Panc1 (cell line): ENCODE data around the gene AATK. TPM values are rescaled to one million over a fixed set of nuclear protein-coding genes. Genes with fewer than 3 reads are reported as not detected.

Source experiments
- ATAC-seq: fragments of 200-7000 bp; cut with Tn5 transposase; 2 replicates; pipeline ENCODE4 v1.9.1; 2020; ENCODE audit warnings: mild to moderate bottlenecking, moderate library complexity
- BruUV-seq: library from RNA; stranded (reverse); fragments of 400-500 nt; replicated peaks from 2 replicates; lab custom pipeline; 2021; lab: Mats Ljungman, UMichigan
- CTCF ChIA-PET: fragments of 300-600 bp; sonication (Branson Sonifier 250); formaldehyde crosslinking; loops from one replicate; lab custom pipeline; 2022; ENCODE audit warnings: antibody characterized with exemption; lab: Charles Lee
- POLR2A ChIA-PET: fragments of 300-600 bp; sonication (Branson Sonifier 250); formaldehyde crosslinking; loops from one replicate; lab custom pipeline; 2022; ENCODE audit warnings: antibody characterized with exemption; lab: Charles Lee
- DNase-seq: peaks from one replicate; pipeline ENCODE4 v3.0.0-alpha.2; 2010; ENCODE audit warnings: low read depth, low spot score
- H3K27ac ChIP-seq: 2 replicates; pipeline ENCODE4 v1.5.1; 2011; ENCODE audit warnings: mild to moderate bottlenecking, low read length, inconsistent platforms
- H3K27me3 ChIP-seq: fragments of 200-500 bp; sonication (Bioruptor generic); 2 replicates; pipeline ENCODE4 v1.6.0; 2014; ENCODE audit warnings: low read length, inconsistent platforms; ENCODE audit not compliant: control insufficient read depth, insufficient read depth
- H3K36me3 ChIP-seq: fragments of 200-500 bp; sonication (Bioruptor generic); 2 replicates; pipeline ENCODE4 v1.5.1; 2014; ENCODE audit warnings: inconsistent platforms, mild to moderate bottlenecking, low read length, moderate library complexity; ENCODE audit not compliant: control insufficient read depth, insufficient read depth
- H3K4me1 ChIP-seq: 2 replicates; pipeline ENCODE4 v1.5.1; 2011; ENCODE audit warnings: inconsistent platforms, mild to moderate bottlenecking, low read length, moderate library complexity; ENCODE audit not compliant: control insufficient read depth, insufficient read depth
- H3K4me3 ChIP-seq, 2 experiments: 2 replicates each; pipeline ENCODE4 v1.5.1; 2011 to 2012; ENCODE audit warnings: low read depth in 2 of 2, low read length in 2 of 2, mild to moderate bottlenecking in 2 of 2, inconsistent platforms in 1 of 2, moderate library complexity in 1 of 2
- H3K9me3 ChIP-seq: fragments of 200-500 bp; sonication (Bioruptor generic); 2 replicates; pipeline ENCODE4 v1.5.1; 2014; ENCODE audit warnings: low read depth, mild to moderate bottlenecking, inconsistent platforms, low read length, moderate library complexity; ENCODE audit not compliant: control insufficient read depth, insufficient read depth
- CTCF ChIP-seq: fragments of 450-650 bp; IDR thresholded peaks from 2 replicates; pipeline ENCODE4 v1.5.1; 2017; ENCODE audit warnings: mild to moderate bottlenecking
- POLR2AphosphoS5 ChIP-seq: IDR thresholded peaks from 2 replicates; pipeline ENCODE4 v1.6.1; 2012; ENCODE audit warnings: mild to moderate bottlenecking, low read depth, low read length, moderate library complexity
- REST ChIP-seq, 2 experiments: IDR thresholded peaks; 2 replicates each; pipeline ENCODE4 v1.6.1; 2011 to 2012; ENCODE audit warnings: low read depth in 2 of 2, control low read depth in 1 of 2, low read length in 1 of 2, mild to moderate bottlenecking in 1 of 2, moderate library complexity in 1 of 2; ENCODE audit not compliant: insufficient read depth in 1 of 2
- SIN3A ChIP-seq: IDR thresholded peaks from 2 replicates; pipeline ENCODE4 v1.6.1; 2012; ENCODE audit warnings: low read depth, mild to moderate bottlenecking, low read length, moderate library complexity, borderline replicate concordance; ENCODE audit not compliant: insufficient read depth
- TCF7L2 ChIP-seq: IDR thresholded peaks from 2 replicates; pipeline ENCODE4 v1.6.1; 2011; ENCODE audit warnings: mild to moderate bottlenecking, low read depth, low read length, inconsistent platforms
- in situ Hi-C: cut with HindIII; loops from 2 replicates; pipeline ENCODE4 v1.10.0; 2016; ENCODE audit warnings: low sequenced_read_pairs, low pct_unique_long_range_greater_than_20kb
- intact Hi-C: fragments of 100-400 bp; cut with micrococcal nuclease; formaldehyde crosslinking; loops from one replicate; pipeline ENCODE4 v1.10.0; 2022; ENCODE audit not compliant: unreplicated experiment
- total RNA-seq: library from RNA; stranded (reverse); gene quantifications from one replicate; pipeline ENCODE4 v1.2.1, GENCODE V29; 2021; ENCODE audit not compliant: unreplicated experiment

Gene AATK
- total RNA-seq, 1 experiment from 2014 or later = 3.7 TPM

- CTCF ChIA-PET = interaction anchor here (0.9 kb wide), 1 partner anchor 31 kb away, joined by 3 read pairs; no protein-coding TSS in a partner anchor
- TF ChIP-seq TCF7L2 = no peak
- TF ChIP-seq REST (IDR thresholded peaks at IDR 0.05; ENCODE audit: insufficient read depth in 1 of 2, low read depth in 2 of 2, low read length in 1 of 2) = no peak
- TF ChIP-seq POLR2AphosphoS5 = no peak
- no peak for TF ChIP-seq SIN3A
- TF ChIP-seq CTCF = no peak
- H3K36me3 ChIP-seq = no peaks in the 10 kb centered on the region
- POLR2A ChIA-PET = no interaction called here
- H3K27me3 ChIP-seq = no peaks in the 10 kb centered on the region
- H3K4me3 ChIP-seq = no peak overlapping the region
- no TSS peak for BruUV-seq
- ATAC-seq = no peak
- no peak overlapping the region for H3K27ac ChIP-seq
- in situ Hi-C loops = no loop called here
- H3K4me1 ChIP-seq = peaks cover 22% of the 10 kb centered on the region
- no peaks in the 10 kb centered on the region for H3K9me3 ChIP-seq
- no peak for DNase-seq
- intact Hi-C loops = no loop called here
Observed at GRCh38 chr17:81123052-81124048, 42.7 kb downstream of the AATK start.

DNA sequence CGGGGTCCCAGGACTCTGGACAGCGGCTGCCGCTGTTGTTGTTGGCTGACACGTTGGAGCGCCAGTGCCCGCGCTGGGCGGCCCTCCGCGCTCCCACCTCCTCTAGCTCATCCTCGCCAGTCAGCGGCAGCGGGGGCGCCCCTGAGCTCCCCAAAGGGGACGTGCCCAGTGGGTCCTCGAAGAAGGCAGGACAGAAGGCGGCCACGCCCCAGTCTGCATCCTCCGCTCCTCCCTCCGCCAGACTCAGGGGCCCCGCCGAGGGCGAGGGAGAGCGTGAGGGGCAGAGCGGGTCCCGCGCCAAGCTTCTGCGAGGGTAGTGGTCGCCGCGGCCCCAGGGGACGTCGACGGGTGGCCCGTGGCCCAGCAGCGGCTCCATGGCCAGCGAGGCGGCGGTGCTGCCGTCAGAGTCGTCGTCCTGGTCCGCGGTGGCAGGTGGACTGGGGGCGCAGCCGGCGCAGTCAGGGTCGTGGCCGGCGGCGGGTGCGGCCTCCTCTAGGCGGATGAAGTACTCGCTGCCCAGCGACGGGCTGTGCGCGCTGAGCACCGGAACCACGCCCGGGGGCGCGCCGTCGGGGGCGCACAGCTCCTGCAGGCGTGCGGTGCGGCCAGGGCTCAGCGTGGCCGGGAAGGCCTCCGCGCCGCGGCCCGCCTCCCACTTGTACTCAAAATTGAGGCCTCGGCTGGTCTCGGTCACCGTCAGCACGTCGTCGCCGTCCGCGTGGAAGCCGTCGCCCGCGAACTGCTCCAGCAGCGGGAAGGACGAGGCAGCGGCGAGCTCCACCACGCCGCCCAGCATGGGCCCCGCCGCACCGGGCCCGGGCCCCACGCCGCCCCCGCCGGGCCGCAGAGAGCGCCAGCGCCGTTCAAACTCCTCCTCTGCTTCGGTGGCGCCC, 43.9 kb downstream of the AATK start:
- ChIA-PET CTCF (interaction anchor here (0.9 kb wide), 1 partner anchor 30 kb away, joined by 3 read pairs; no protein-coding TSS in a partner anchor), POLR2A (no interaction called here)
- H3K36me3 ChIP-seq = no peaks in the 10 kb centered on the region
- H3K4me1 ChIP-seq = peaks cover 32% of the 10 kb centered on the region
- no peak overlapping the region for H3K4me3 ChIP-seq
- no peaks in the 10 kb centered on the region for H3K27me3 ChIP-seq
- TF ChIP-seq CTCF (no peak), SIN3A (no peak), REST (IDR thresholded peaks at IDR 0.05; ENCODE audit: insufficient read depth in 1 of 2, low read depth in 2 of 2, low read length in 1 of 2) (no peak), TCF7L2 (no peak), POLR2AphosphoS5 (no peak)
- no TSS peak for BruUV-seq
- H3K27ac ChIP-seq = no peak overlapping the region
- in situ Hi-C loops (no loop called here), intact Hi-C loops (no loop called here)
- DNase-seq (no peak), ATAC-seq (no peak)
- H3K9me3 ChIP-seq = no peaks in the 10 kb centered on the region
